HS-27A (cell line): ENCODE data around the gene TCERG1L.

Experiments used
- DNase-seq: peaks from one replicate; pipeline ENCODE4 v3.0.0-alpha.2; 2012; ENCODE audit warnings: low read depth, missing footprints

Gene TCERG1L

GRCh38 chr10:131207176-131207575 lies 104.3 kb downstream of the TCERG1L start:
- DNase-seq: no peak

- DNase-seq: no peak
Observed at GRCh38 chr10:131206111-131206995, 105.2 kb downstream of the TCERG1L start.

GRCh38 chr10:131205556-131205955 lies 106.0 kb downstream of the TCERG1L start:
- DNase-seq: no peak

GRCh38 chr10:131204406-131205152 lies 106.9 kb downstream of the TCERG1L start:
- no peak for DNase-seq

- no peak for DNase-seq
Observed at GRCh38 chr10:131203456-131204357, 107.8 kb downstream of the TCERG1L start.

GRCh38 chr10:131202990-131203389 lies 108.5 kb downstream of the TCERG1L start:
- DNase-seq: no peak

GRCh38 chr10:131201741-131202515 lies 109.6 kb downstream of the TCERG1L start:
- no peak for DNase-seq

- no peak for DNase-seq
Observed at GRCh38 chr10:131200856-131201470, 110.6 kb downstream of the TCERG1L start.

GRCh38 chr10:131199646-131200045 lies 111.9 kb downstream of the TCERG1L start:
- no peak for DNase-seq

GRCh38 chr10:131198843-131199242 lies 112.7 kb downstream of the TCERG1L start:
- no peak for DNase-seq

GRCh38 chr10:131198401-131198800 lies 113.1 kb downstream of the TCERG1L start:
- no peak for DNase-seq

GRCh38 chr10:131196176-131196885 lies 115.2 kb downstream of the TCERG1L start:
- DNase-seq: no peak

GRCh38 chr10:131195558-131196159 lies 115.9 kb downstream of the TCERG1L start:
- DNase-seq: no peak

GRCh38 chr10:131195116-131195515 lies 116.4 kb downstream of the TCERG1L start:
- no peak for DNase-seq

GRCh38 chr10:131193923-131194322 lies 117.6 kb downstream of the TCERG1L start:
- no peak for DNase-seq

GRCh38 chr10:131188494-131188893 lies 123.0 kb downstream of the TCERG1L start:
- no peak for DNase-seq

- no peak for DNase-seq
Observed at GRCh38 chr10:131187926-131188325, 123.6 kb downstream of the TCERG1L start.

GRCh38 chr10:131187274-131187673 lies 124.2 kb downstream of the TCERG1L start:
- DNase-seq: no peak

GRCh38 chr10:131186547-131187253 lies 124.8 kb downstream of the TCERG1L start:
- DNase-seq: no peak
